Measurements from ENCODE around the gene CCR5.
"Not testable (repeated sequence)": the region's sequence is repeated elsewhere in the genome, so short reads cannot be mapped to it uniquely, and the experiment has no call there.

Gene CCR5

GRCh38 chr3:46380471-46381221 is 9.9 kb downstream of the CCR5 start:
- no peak overlapping the region for H3K4me3 ChIP-seq (ENCODE audit: low read depth, low read length)
- no peak overlapping the region for H3K27ac ChIP-seq
- peaks cover 88% of the 10 kb centered on the region for H3K27me3 ChIP-seq (ENCODE audit: insufficient read depth, low read depth, severe bottlenecking)
- no peak for TF ChIP-seq CTCF (IDR thresholded peaks at IDR 0.05; ENCODE audit: low read depth, low read length)
- H3K9me3 ChIP-seq (ENCODE audit: severe bottlenecking): no peaks in the 10 kb centered on the region
- no peaks in the 10 kb centered on the region for H3K36me3 ChIP-seq
- no peak for DNase-seq

GRCh38 chr3:46381625-46382024 is 10.9 kb downstream of the CCR5 start:
- no peak for TF ChIP-seq CTCF (IDR thresholded peaks at IDR 0.05; ENCODE audit: low read depth, low read length)
- H3K4me3 ChIP-seq (ENCODE audit: low read depth, low read length): no peak overlapping the region
- no peaks in the 10 kb centered on the region for H3K9me3 ChIP-seq (ENCODE audit: severe bottlenecking)
- H3K27me3 ChIP-seq (ENCODE audit: insufficient read depth, low read depth, severe bottlenecking): peaks cover 87% of the 10 kb centered on the region
- no peaks in the 10 kb centered on the region for H3K36me3 ChIP-seq
- H3K27ac ChIP-seq: no peak overlapping the region
- no peak for DNase-seq

- H3K9me3 ChIP-seq (ENCODE audit: severe bottlenecking): no peaks in the 10 kb centered on the region
- H3K4me3 ChIP-seq (ENCODE audit: low read depth, low read length): no peak overlapping the region
- no peaks in the 10 kb centered on the region for H3K36me3 ChIP-seq
- H3K27ac ChIP-seq: no peak overlapping the region
- TF ChIP-seq CTCF (IDR thresholded peaks at IDR 0.05; ENCODE audit: low read depth, low read length): no peak
- DNase-seq: no peak
- H3K27me3 ChIP-seq (ENCODE audit: insufficient read depth, low read depth, severe bottlenecking): peaks cover 82% of the 10 kb centered on the region
These were observed 12.6 kb downstream of the CCR5 start for GRCh38 chr3:46383211-46383950.

GRCh38 chr3:46383951-46384330 is 13.2 kb downstream of the CCR5 start:
- DNase-seq: no peak
- TF ChIP-seq CTCF (IDR thresholded peaks at IDR 0.05; ENCODE audit: low read depth, low read length): no peak
- H3K27me3 ChIP-seq (ENCODE audit: insufficient read depth, low read depth, severe bottlenecking): peaks cover 79% of the 10 kb centered on the region
- no peak overlapping the region for H3K4me3 ChIP-seq (ENCODE audit: low read depth, low read length)
- no peaks in the 10 kb centered on the region for H3K9me3 ChIP-seq (ENCODE audit: severe bottlenecking)
- no peak overlapping the region for H3K27ac ChIP-seq
- H3K36me3 ChIP-seq: no peaks in the 10 kb centered on the region

- Histone ChIP-seq H3K9me3 (ENCODE audit: severe bottlenecking) (no peaks in the 10 kb centered on the region), H3K4me3 (ENCODE audit: low read depth, low read length) (no peak overlapping the region), H3K27ac (no peak overlapping the region), H3K27me3 (ENCODE audit: insufficient read depth, low read depth, severe bottlenecking) (peaks cover 73% of the 10 kb centered on the region), H3K36me3 (no peaks in the 10 kb centered on the region)
- no peak for TF ChIP-seq CTCF (IDR thresholded peaks at IDR 0.05; ENCODE audit: low read depth, low read length)
- no peak for DNase-seq
These were observed 15.5 kb downstream of the CCR5 start for GRCh38 chr3:46386205-46386604.

- DNase-seq; H3K4me3 ChIP-seq (ENCODE audit: low read depth, low read length); H3K27ac ChIP-seq; H3K9me3 ChIP-seq (ENCODE audit: severe bottlenecking); H3K36me3 ChIP-seq: not testable (repeated sequence)
- H3K27me3 ChIP-seq (ENCODE audit: insufficient read depth, low read depth, severe bottlenecking): peaks cover 64% of the 10 kb centered on the region
These were observed 18.1 kb downstream of the CCR5 start for GRCh38 chr3:46388847-46389246.

Measured in WERI-Rb-1 (cell line).